H1 (cell line): ENCODE data around the gene LIN37. TPM values are rescaled to one million over a fixed set of nuclear protein-coding genes. Genes with fewer than 3 reads are reported as not detected.

Experiments
- CTCF ChIA-PET: fragments of 300-600 bp; sonication (Branson Sonifier 250); formaldehyde crosslinking; loops from one replicate; lab custom pipeline; 2021; ENCODE audit not compliant: partially characterized antibody; lab: Charles Lee
- POLR2A ChIA-PET: fragments of 300-600 bp; sonication (Branson Sonifier 250); formaldehyde crosslinking; loops from one replicate; lab custom pipeline; 2021; ENCODE audit warnings: inconsistent platforms; ENCODE audit not compliant: partially characterized antibody; lab: Charles Lee
- DNase-seq, 2 experiments: peaks; one replicate each; pipeline versions ENCODE4 v3.0.0 to v3.0.0-alpha.2; 2010 to 2022; ENCODE audit warnings: low spot score in 2 of 2, low read depth in 1 of 2, mixed read lengths in 1 of 2
- FAIRE-seq: peaks from 2 replicates; lab custom pipeline; 2011; peaks lifted over from hg19 to GRCh38; lab: Jason Lieb, UNC
- H2AFZ ChIP-seq: 2 replicates; pipeline ENCODE4 v1.8.1; 2012; ENCODE audit warnings: low read length, inconsistent platforms
- H2AK5ac ChIP-seq: 2 replicates; pipeline ENCODE4 v1.6.1; 2013; ENCODE audit warnings: low read depth, low read length
- H2BK120ac ChIP-seq: replicated peaks from 2 replicates; pipeline ENCODE3; 2013; ENCODE audit warnings: low read depth, low read length, inconsistent platforms
- H2BK12ac ChIP-seq: 2 replicates; pipeline ENCODE4 v1.6.1; 2013; ENCODE audit warnings: low read depth, low read length
- H2BK15ac ChIP-seq: 2 replicates; pipeline ENCODE4 v1.6.1; 2013; ENCODE audit warnings: low read length
- H2BK20ac ChIP-seq: 2 replicates; pipeline ENCODE4 v1.6.1; 2013; ENCODE audit warnings: low read length
- H2BK5ac ChIP-seq: 2 replicates; pipeline ENCODE4 v1.6.1; 2013; ENCODE audit warnings: low read depth, low read length
- H3K14ac ChIP-seq: 2 replicates; pipeline ENCODE4 v1.6.1; 2013; ENCODE audit warnings: inconsistent platforms; ENCODE audit not compliant: insufficient read length
- H3K18ac ChIP-seq: 2 replicates; pipeline ENCODE4 v1.6.1; 2013; ENCODE audit warnings: low read length; ENCODE audit errors: extremely low read depth
- H3K23ac ChIP-seq: 2 replicates; pipeline ENCODE4 v1.6.1; 2013; ENCODE audit warnings: inconsistent platforms; ENCODE audit not compliant: insufficient read length
- H3K23me2 ChIP-seq: 2 replicates; pipeline ENCODE4 v1.6.1; 2013; ENCODE audit warnings: low read depth, low read length
- H3K27ac ChIP-seq: 2 replicates; pipeline ENCODE4 v1.6.1; 2011; ENCODE audit warnings: low read depth, low read length, inconsistent platforms
- H3K27me3 ChIP-seq, 4 experiments: replicated peaks in 1 of 4; 1 replicate in 1 of 4; 2 replicates in 3 of 4; pipeline versions ENCODE4 v1.6.1 to v1.8.1; 2011 to 2013; ENCODE audit warnings: low read length in 3 of 4, mild to moderate bottlenecking in 3 of 4, inconsistent platforms in 2 of 4, mixed read lengths in 2 of 4, moderate library complexity in 1 of 4; ENCODE audit not compliant: control insufficient read depth in 3 of 4, insufficient read depth in 3 of 4; ENCODE audit errors: extremely low read depth in 1 of 4
- H3K36me3 ChIP-seq, 4 experiments: 2 replicates each; pipeline versions ENCODE4 v1.6.1 to v1.8.1; 2011 to 2013; ENCODE audit warnings: mild to moderate bottlenecking in 4 of 4, low read length in 3 of 4, moderate library complexity in 2 of 4, control low read depth in 1 of 4, inconsistent platforms in 1 of 4; ENCODE audit not compliant: insufficient read depth in 4 of 4, control insufficient read depth in 2 of 4
- H3K4ac ChIP-seq: replicated peaks from 2 replicates; pipeline ENCODE3; 2013; ENCODE audit warnings: low read length, low read depth, mixed read lengths, inconsistent platforms; ENCODE audit not compliant: insufficient read length
- H3K4me1 ChIP-seq, 4 experiments: replicated peaks in 1 of 4; 1 replicate in 1 of 4; 2 replicates in 3 of 4; pipeline versions ENCODE4 v1.6.1 to v1.8.1; 2011 to 2013; ENCODE audit warnings: low read length in 3 of 4, inconsistent platforms in 2 of 4, mixed read lengths in 1 of 4; ENCODE audit not compliant: insufficient read depth in 4 of 4, control insufficient read depth in 3 of 4
- H3K4me2 ChIP-seq, 2 experiments: 2 replicates each; pipeline versions ENCODE4 v1.6.1 to v1.8.1; 2011 to 2013; ENCODE audit warnings: low read depth in 2 of 2, low read length in 2 of 2, control low read depth in 1 of 2, inconsistent platforms in 1 of 2, mild to moderate bottlenecking in 1 of 2; ENCODE audit not compliant: insufficient read depth in 1 of 2
- H3K4me3 ChIP-seq, 4 experiments: fragments of 200-600, 300-600 bp in 1 of 4; sonication (generic), shearing (Covaris generic), sonication (Bioruptor Twin) in 1 of 4; 2 replicates each; pipeline versions ENCODE4 v1.5.1 to v1.8.1; 2011 to 2016; ENCODE audit warnings: low read length in 4 of 4, low read depth in 3 of 4, control low read depth in 2 of 4, inconsistent platforms in 2 of 4, mild to moderate bottlenecking in 2 of 4, mixed read lengths in 1 of 4, moderate library complexity in 1 of 4; ENCODE audit not compliant: insufficient read depth in 2 of 4; ENCODE audit errors: extremely low read depth in 1 of 4
- H3K56ac ChIP-seq: replicated peaks from 2 replicates; pipeline ENCODE3; 2013; ENCODE audit warnings: low read depth, mild to moderate bottlenecking, mixed read lengths, low read length, inconsistent platforms; ENCODE audit not compliant: insufficient read length
- H3K79me1 ChIP-seq: 2 replicates; pipeline ENCODE4 v1.6.1; 2013; ENCODE audit warnings: low read depth, low read length, control low read depth
- H3K79me2 ChIP-seq, 2 experiments: 2 replicates each; pipeline versions ENCODE4 v1.6.1 to v1.8.1; 2012 to 2013; ENCODE audit warnings: low read length in 2 of 2, mild to moderate bottlenecking in 2 of 2, inconsistent platforms in 1 of 2; ENCODE audit not compliant: insufficient read depth in 2 of 2, control insufficient read depth in 1 of 2
- H3K9ac ChIP-seq, 4 experiments: replicated peaks in 1 of 4; 1 replicate in 1 of 4; 2 replicates in 3 of 4; pipeline versions ENCODE4 v1.6.1 to v1.8.1; 2011 to 2013; ENCODE audit warnings: low read depth in 3 of 4, low read length in 3 of 4, control low read depth in 2 of 4, mild to moderate bottlenecking in 2 of 4, moderate library complexity in 2 of 4, inconsistent platforms in 1 of 4; ENCODE audit errors: extremely low read depth in 1 of 4
- H3K9me3 ChIP-seq, 2 experiments: 2 replicates each; pipeline versions ENCODE4 v1.6.1 to v1.8.1; 2012 to 2013; ENCODE audit warnings: mild to moderate bottlenecking in 2 of 2, moderate library complexity in 2 of 2, control low read depth in 1 of 2, inconsistent platforms in 1 of 2, low read depth in 1 of 2, low read length in 1 of 2, mixed read lengths in 1 of 2; ENCODE audit not compliant: insufficient read depth in 2 of 2
- H4K20me1 ChIP-seq, 2 experiments: replicated peaks in 1 of 2; 2 replicates each; pipeline versions ENCODE3 to v1.8.1; 2011 to 2013; ENCODE audit warnings: inconsistent platforms in 2 of 2, low read length in 2 of 2, mild to moderate bottlenecking in 1 of 2; ENCODE audit not compliant: insufficient read depth in 2 of 2, control insufficient read depth in 1 of 2
- H4K5ac ChIP-seq: 2 replicates; pipeline ENCODE4 v1.6.1; 2013; ENCODE audit warnings: low read length, low read depth, mixed read lengths, inconsistent platforms; ENCODE audit not compliant: insufficient read length
- H4K8ac ChIP-seq: 2 replicates; pipeline ENCODE4 v1.8.0; 2013; ENCODE audit warnings: mild to moderate bottlenecking, moderate library complexity, low read length, inconsistent platforms; ENCODE audit not compliant: insufficient read depth; ENCODE audit errors: extremely low read depth
- H4K91ac ChIP-seq: replicated peaks from 2 replicates; pipeline ENCODE3; 2013; ENCODE audit warnings: low read length, mixed read lengths, inconsistent platforms; ENCODE audit not compliant: insufficient read length
- RAD21 ChIP-seq, 2 experiments: IDR thresholded peaks in 1 of 2; conservative IDR thresholded peaks in 1 of 2; 2 replicates each; pipeline ENCODE4 v1.6.1; 2011; ENCODE audit warnings: low read depth in 2 of 2, low read length in 2 of 2, improper control_type of control experiment in 1 of 2, inconsistent platforms in 1 of 2, mild to moderate bottlenecking in 1 of 2, moderate library complexity in 1 of 2
- WGBS, 2 experiments: shearing (Covaris generic) in 1 of 2; methylation state at CpG; one replicate each; pipeline versions ENCODE4 v1.1.6 to v1.1.7; 2013 to 2015; ENCODE audit warnings: low lambda C conversion rate in 2 of 2, mixed read lengths in 2 of 2, inconsistent platforms in 1 of 2, low coverage in 1 of 2, missing lambda C conversion rate in 1 of 2; ENCODE audit not compliant: insufficient replicate concordance in 2 of 2, insufficient coverage in 1 of 2, insufficient read length in 1 of 2; ENCODE audit errors: extremely low coverage in 1 of 2, missing lambda C conversion rate in 1 of 2; 5-methylcytosine and 5-hydroxymethylcytosine counted together
- polyA plus RNA-seq, 7 experiments: library from polyadenylated mRNA; depleted of rRNA in 3 of 7; stranded (reverse) in 5 of 7; unstranded in 2 of 7; fragments of >200 nt in 5 of 7; fragments of 200-250 nt in 2 of 7; gene quantifications; 1 replicate in 5 of 7; 2 replicates in 1 of 7; 4 replicates in 1 of 7; pipeline versions ENCODE4 v1.2.1 to v1.2.3, GENCODE V29; 2011 to 2013; ENCODE audit warnings: missing spikeins in 2 of 7, mixed read lengths in 2 of 7
- total RNA-seq: library from RNA; stranded (reverse); fragmentation: NEBNext Ultra II Directional; extraction: Animal tissue kit (Norgen Biotek cat#: 25700); gene quantifications from 2 replicates; pipeline ENCODE4 v1.2.1, GENCODE V29; 2021

Gene LIN37
- total and polyA plus RNA-seq, 2 of the 8 experiments (the other 6 are each of a cell fraction or from before 2014, with no cell fraction given), result 3.8 to 9.8 TPM

- Histone ChIP-seq H3K9ac (no peak overlapping the region), H3K36me3 (no peaks in the 10 kb centered on the region), H3K23ac (no peak overlapping the region), H2BK120ac (no peak overlapping the region), H4K8ac (no peak overlapping the region), H3K4ac (no peak overlapping the region), H3K79me1 (no peaks in the 10 kb centered on the region), H2AFZ (no peak overlapping the region), H3K4me3 (no peak overlapping the region), H3K56ac (no peak overlapping the region), H3K23me2 (peaks cover 11% of the 10 kb centered on the region; the same call in 1 of the 2 replicates), H3K14ac (no peak overlapping the region), H4K5ac (no peak overlapping the region), H3K27ac (no peak overlapping the region), H2BK15ac (no peak overlapping the region), H3K4me2 (no peak overlapping the region), H3K18ac (no peak overlapping the region), H3K79me2 (no peaks in the 10 kb centered on the region), H3K4me1 (peaks cover 0 to 13% (median 4%) of the 10 kb centered on the region in 4 experiments; a peak in 5 of 7 replicates), H2BK12ac (no peak overlapping the region), H3K9me3 (no peaks in the 10 kb centered on the region), H2BK20ac (no peak overlapping the region), H2BK5ac (no peak overlapping the region), H4K20me1 (peaks cover 2 to 3% of the 10 kb centered on the region in 2 experiments), H2AK5ac (no peak overlapping the region), H4K91ac (no peak overlapping the region), H3K27me3 (peaks cover 6 to 23% (median 18%) of the 10 kb centered on the region in 4 experiments)
- ChIA-PET CTCF (no interaction called here), POLR2A (no interaction called here)
- TF ChIP-seq RAD21 (IDR thresholded peaks at IDR 0.05 in 1 of 2, conservative IDR thresholded peaks at IDR 0.05 in 1 of 2; ENCODE audit: low read depth in 2 of 2, low read length in 2 of 2), result no peak
- 88% methylated on average over 8 of the region's 8 CpGs; no CpG with 5 or more reads in 1 of the 2 experiments for WGBS, 2 experiments
- FAIRE-seq, result no peak
- no peak for DNase-seq
Observed at GRCh38 chr19:35792888-35793287, 44.5 kb downstream of the LIN37 start.
